ENCODE data around the gene GORASP2.

GORASP2 gene

GRCh38 chr2:170969872-170970496, 40.9 kb downstream of the GORASP2 start:
- no peak for DNase-seq (ENCODE audit: insufficient read length)
- no peak for FAIRE-seq

GRCh38 chr2:170971071-170971470, 42.0 kb downstream of the GORASP2 start:
- TF ChIP-seq POLR2AphosphoS5 (IDR thresholded peaks at IDR 0.05; ENCODE audit: low read depth, low read length) (no peak), POLR2A (IDR thresholded peaks at IDR 0.05; ENCODE audit: low read depth, low read length) (no peak), TAF1 (IDR thresholded peaks at IDR 0.05; ENCODE audit: borderline replicate concordance, low read depth, low read length) (no peak)
- DNase-seq (ENCODE audit: insufficient read length) = no peak
- no peak for FAIRE-seq

More at GRCh38 chr2:170969872-170970496, 40.9 kb downstream of the GORASP2 start:
- no peak for TF ChIP-seq POLR2AphosphoS5 (IDR thresholded peaks at IDR 0.05; ENCODE audit: low read depth, low read length)
- TF ChIP-seq POLR2A (IDR thresholded peaks at IDR 0.05; ENCODE audit: low read depth, low read length) = no peak
- no peak for TF ChIP-seq TAF1 (IDR thresholded peaks at IDR 0.05; ENCODE audit: borderline replicate concordance, low read depth, low read length)

- no peak for FAIRE-seq
- TF ChIP-seq POLR2A (IDR thresholded peaks at IDR 0.05; ENCODE audit: low read depth, low read length) (no peak), POLR2AphosphoS5 (IDR thresholded peaks at IDR 0.05; ENCODE audit: low read depth, low read length) (no peak), TAF1 (IDR thresholded peaks at IDR 0.05; ENCODE audit: borderline replicate concordance, low read depth, low read length) (no peak)
- DNase-seq (ENCODE audit: insufficient read length) = no peak
Measured at GRCh38 chr2:170972296-170973224, 43.5 kb downstream of the GORASP2 start.

- TF ChIP-seq POLR2AphosphoS5 (IDR thresholded peaks at IDR 0.05; ENCODE audit: low read depth, low read length) (no peak), TAF1 (IDR thresholded peaks at IDR 0.05; ENCODE audit: borderline replicate concordance, low read depth, low read length) (no peak), POLR2A (IDR thresholded peaks at IDR 0.05; ENCODE audit: low read depth, low read length) (no peak)
- DNase-seq (ENCODE audit: insufficient read length) (no peak), FAIRE-seq (no peak)
Measured at GRCh38 chr2:170973225-170973491, 44.1 kb downstream of the GORASP2 start.

GRCh38 chr2:170973492-170974303, 44.6 kb downstream of the GORASP2 start:
- peak; percentile 75 for TF ChIP-seq POLR2A (IDR thresholded peaks at IDR 0.05; ENCODE audit: low read depth, low read length)
- TF ChIP-seq TAF1 (IDR thresholded peaks at IDR 0.05; ENCODE audit: borderline replicate concordance, low read depth, low read length) = no peak
- peak; percentile 66 for TF ChIP-seq POLR2AphosphoS5 (IDR thresholded peaks at IDR 0.05; ENCODE audit: low read depth, low read length)
- FAIRE-seq (peak; percentile 75), DNase-seq (ENCODE audit: insufficient read length) (peak; percentile 94)

- DNase-seq (ENCODE audit: insufficient read length) (no peak), FAIRE-seq (no peak)
- TF ChIP-seq TAF1 (IDR thresholded peaks at IDR 0.05; ENCODE audit: borderline replicate concordance, low read depth, low read length) (no peak), POLR2A (IDR thresholded peaks at IDR 0.05; ENCODE audit: low read depth, low read length) (no peak), POLR2AphosphoS5 (IDR thresholded peaks at IDR 0.05; ENCODE audit: low read depth, low read length) (no peak)
Measured at GRCh38 chr2:170974304-170974993, 45.4 kb downstream of the GORASP2 start.

GRCh38 chr2:170975127-170975942, 46.3 kb downstream of the GORASP2 start:
- FAIRE-seq = no peak

GRCh38 chr2:170975943-170976270, 46.9 kb downstream of the GORASP2 start:
- DNase-seq (ENCODE audit: insufficient read length) = no peak
- TF ChIP-seq POLR2AphosphoS5 (IDR thresholded peaks at IDR 0.05; ENCODE audit: low read depth, low read length) = no peak
- TF ChIP-seq POLR2A (IDR thresholded peaks at IDR 0.05; ENCODE audit: low read depth, low read length) = no peak
- TF ChIP-seq TAF1 (IDR thresholded peaks at IDR 0.05; ENCODE audit: borderline replicate concordance, low read depth, low read length) = no peak
- FAIRE-seq = no peak

More at GRCh38 chr2:170975127-170975942, 46.3 kb downstream of the GORASP2 start:
- no peak for DNase-seq (ENCODE audit: insufficient read length)
- TF ChIP-seq POLR2AphosphoS5 (IDR thresholded peaks at IDR 0.05; ENCODE audit: low read depth, low read length) (no peak), POLR2A (IDR thresholded peaks at IDR 0.05; ENCODE audit: low read depth, low read length) (no peak), TAF1 (IDR thresholded peaks at IDR 0.05; ENCODE audit: borderline replicate concordance, low read depth, low read length) (no peak)

GRCh38 chr2:170984079-170984478, 55.0 kb downstream of the GORASP2 start:
- FAIRE-seq (no peak), DNase-seq (ENCODE audit: insufficient read length) (no peak)
- TF ChIP-seq TAF1 (IDR thresholded peaks at IDR 0.05; ENCODE audit: borderline replicate concordance, low read depth, low read length) = no peak
- TF ChIP-seq POLR2AphosphoS5 (IDR thresholded peaks at IDR 0.05; ENCODE audit: low read depth, low read length) = no peak
- TF ChIP-seq POLR2A (IDR thresholded peaks at IDR 0.05; ENCODE audit: low read depth, low read length) = peak; percentile 38; the same call in 1 of the 2 replicates

GRCh38 chr2:170985407-170985806, 56.4 kb downstream of the GORASP2 start:
- no peak for FAIRE-seq
- no peak for DNase-seq (ENCODE audit: insufficient read length)
- TF ChIP-seq POLR2A (IDR thresholded peaks at IDR 0.05; ENCODE audit: low read depth, low read length) (peak; percentile 28; the same call in 1 of the 2 replicates), TAF1 (IDR thresholded peaks at IDR 0.05; ENCODE audit: borderline replicate concordance, low read depth, low read length) (no peak), POLR2AphosphoS5 (IDR thresholded peaks at IDR 0.05; ENCODE audit: low read depth, low read length) (0 out of 2 replicates have a peak, but pooled peaks have one; percentile 34)

All from GM12892 (cell line).